T-helper 17 cell (primary cell): Measurements from ENCODE around the gene OCSTAMP. TPM values are rescaled to one million over a fixed set of nuclear protein-coding genes. Genes with fewer than 3 reads are reported as not detected.

ENCODE experiments used
- ATAC-seq: fragments of 150-1000 bp; cut with Tn5 transposase; 2 replicates; pipeline ENCODE4 v1.10.0; 2021; ENCODE audit warnings: mild to moderate bottlenecking, moderate library complexity
- DNase-seq, 3 donors: peaks; one replicate each; pipeline versions ENCODE4 v3.0.0 to v3.0.0-alpha.2; 2020 to 2021
- H3K9me3 ChIP-seq: one replicate; pipeline ENCODE4 v1.7.0; 2013; ENCODE audit warnings: low read length, mild to moderate bottlenecking; ENCODE audit not compliant: control insufficient read depth, poor library complexity, severe bottlenecking
- H3K27ac Mint-ChIP-seq: one replicate; pipeline ENCODE4 v1.8.0; 2022; ENCODE audit warnings: mild to moderate bottlenecking, moderate library complexity, mixed read lengths
- H3K27me3 Mint-ChIP-seq: one replicate; pipeline ENCODE4 v1.8.0; 2022; ENCODE audit warnings: mixed read lengths
- H3K36me3 Mint-ChIP-seq: one replicate; pipeline ENCODE4 v1.8.0; 2022; ENCODE audit warnings: low read depth, mixed read lengths
- H3K4me1 Mint-ChIP-seq: one replicate; pipeline ENCODE4 v1.8.0; 2022; ENCODE audit warnings: mild to moderate bottlenecking, mixed read lengths
- H3K4me3 Mint-ChIP-seq: one replicate; pipeline ENCODE4 v1.8.0; 2022; ENCODE audit warnings: mild to moderate bottlenecking, moderate library complexity, mixed read lengths
- total RNA-seq, 4 donors: library from RNA in 2 of 4; stranded (reverse) in 2 of 4; gene quantifications; one replicate each; pipeline ENCODE4 v1.2.3 and lab custom pipeline; 2022 to 2026

Gene OCSTAMP
- total RNA-seq, 2 donors from 2014 or later = not detected

DNA sequence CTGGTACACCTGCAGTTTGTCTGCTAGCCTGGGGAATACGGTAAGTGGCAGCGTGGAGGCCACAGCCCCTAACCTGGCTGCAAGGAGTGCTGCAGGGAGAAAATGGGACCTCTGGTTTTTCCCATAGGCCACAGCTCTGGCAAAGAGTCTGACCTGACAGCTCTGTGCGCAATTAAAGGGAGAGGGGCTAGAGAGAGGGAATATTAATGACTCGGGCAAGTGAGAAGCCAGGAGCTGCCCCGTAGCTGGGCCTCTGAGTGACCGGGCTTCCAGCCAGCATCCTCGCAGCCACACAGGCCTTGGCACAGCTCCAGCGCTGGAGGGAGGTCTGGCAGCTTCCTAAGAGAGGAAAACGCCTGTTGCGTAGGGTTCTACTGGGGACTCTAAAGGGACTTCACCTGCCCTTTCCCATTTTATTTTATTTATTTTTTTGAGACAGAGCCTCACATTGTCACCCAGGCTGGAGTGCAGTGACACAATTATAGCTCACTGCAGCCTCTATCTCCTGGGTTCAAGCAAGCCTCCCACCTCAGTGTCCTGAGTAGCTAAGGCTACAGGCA, 18.2 kb upstream of the OCSTAMP start:
- Mint-ChIP-seq H3K4me3 (no peak overlapping the region), H3K27me3 (peaks cover 32% of the 10 kb centered on the region), H3K27ac (no peak overlapping the region), H3K4me1 (no peaks in the 10 kb centered on the region), H3K36me3 (no peaks in the 10 kb centered on the region)
- no peaks in the 10 kb centered on the region for H3K9me3 ChIP-seq
- ATAC-seq (no peak), DNase-seq (no peak)

- no peaks in the 10 kb centered on the region for H3K9me3 ChIP-seq
- no peaks in the 10 kb centered on the region for H3K4me1 Mint-ChIP-seq
- no peak for ATAC-seq
- no peak overlapping the region for H3K27ac Mint-ChIP-seq
- no peak overlapping the region for H3K4me3 Mint-ChIP-seq
- DNase-seq = no peak
- peaks cover 25% of the 10 kb centered on the region for H3K27me3 Mint-ChIP-seq
- no peaks in the 10 kb centered on the region for H3K36me3 Mint-ChIP-seq
Observed at GRCh38 chr20:46566125-46566524, 15.7 kb upstream of the OCSTAMP start.

GRCh38 chr20:46564241-46564957, 13.9 kb upstream of the OCSTAMP start:
- Mint-ChIP-seq H3K36me3 (no peaks in the 10 kb centered on the region), H3K27me3 (peaks cover 8% of the 10 kb centered on the region), H3K4me3 (no peak overlapping the region), H3K4me1 (peaks cover 4% of the 10 kb centered on the region), H3K27ac (no peak overlapping the region)
- ATAC-seq (no peak), DNase-seq (no peak)
- no peaks in the 10 kb centered on the region for H3K9me3 ChIP-seq

DNA sequence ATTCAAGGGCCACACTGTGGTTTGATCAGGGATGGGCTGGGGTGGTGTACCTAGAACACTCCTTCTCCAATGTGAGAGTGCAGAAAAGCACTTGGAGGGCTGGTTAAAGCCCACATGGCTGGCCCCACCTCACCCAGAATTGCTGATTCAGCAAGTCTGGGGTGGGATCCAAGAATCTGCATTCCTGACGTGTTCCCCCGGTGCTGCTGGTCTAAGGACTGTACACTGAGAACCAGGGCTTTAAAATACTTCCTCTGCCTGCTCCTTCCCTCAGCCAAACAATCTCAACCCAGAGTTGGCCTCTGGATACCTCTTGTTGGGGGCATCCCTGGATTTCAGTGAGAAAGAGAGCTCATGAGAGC, 13.4 kb upstream of the OCSTAMP start:
- H3K27ac Mint-ChIP-seq = no peak overlapping the region
- H3K4me1 Mint-ChIP-seq = peaks cover 4% of the 10 kb centered on the region
- ATAC-seq (no peak), DNase-seq (no peak)
- H3K36me3 Mint-ChIP-seq = no peaks in the 10 kb centered on the region
- peaks cover 7% of the 10 kb centered on the region for H3K27me3 Mint-ChIP-seq
- no peak overlapping the region for H3K4me3 Mint-ChIP-seq
- H3K9me3 ChIP-seq = no peaks in the 10 kb centered on the region

DNA sequence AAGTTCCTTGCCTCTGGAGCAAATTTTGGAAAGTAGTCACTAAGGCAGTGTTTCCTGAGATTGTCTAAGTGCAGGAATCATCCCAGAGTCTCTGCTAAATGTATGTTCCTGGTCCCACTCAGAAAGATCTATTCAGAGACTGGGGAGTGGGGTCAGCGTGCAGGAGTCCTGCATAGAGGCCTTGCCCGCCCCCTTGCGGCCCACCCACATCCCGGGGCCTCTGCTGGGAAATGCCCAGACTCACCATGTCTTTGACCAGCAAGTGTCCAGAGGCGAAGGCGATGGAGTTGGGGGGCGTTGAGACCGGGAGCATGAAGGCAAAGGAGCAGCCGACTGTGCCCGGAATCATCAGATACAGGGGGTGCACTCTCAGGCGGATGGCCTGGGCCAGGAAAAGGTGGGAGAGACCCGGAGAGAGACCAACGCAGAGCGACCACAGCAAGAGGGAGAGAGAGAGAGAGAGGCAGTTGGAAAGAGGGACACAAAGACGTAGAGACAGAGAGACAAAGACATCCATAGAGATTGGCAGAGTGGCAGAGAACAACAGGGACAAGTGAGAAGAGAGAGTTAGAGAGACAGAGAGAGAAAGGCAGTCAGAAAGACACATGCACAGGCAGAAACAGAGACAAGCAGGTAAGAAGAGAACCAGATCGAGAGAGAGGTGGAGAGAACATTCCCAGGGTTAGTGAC, 12.9 kb upstream of the OCSTAMP start:
- peaks cover 4% of the 10 kb centered on the region for H3K4me1 Mint-ChIP-seq
- H3K27ac Mint-ChIP-seq = no peak overlapping the region
- no peaks in the 10 kb centered on the region for H3K9me3 ChIP-seq
- no peak for ATAC-seq
- H3K36me3 Mint-ChIP-seq = no peaks in the 10 kb centered on the region
- no peak for DNase-seq
- H3K4me3 Mint-ChIP-seq = no peak overlapping the region
- H3K27me3 Mint-ChIP-seq = peaks cover 7% of the 10 kb centered on the region

DNA sequence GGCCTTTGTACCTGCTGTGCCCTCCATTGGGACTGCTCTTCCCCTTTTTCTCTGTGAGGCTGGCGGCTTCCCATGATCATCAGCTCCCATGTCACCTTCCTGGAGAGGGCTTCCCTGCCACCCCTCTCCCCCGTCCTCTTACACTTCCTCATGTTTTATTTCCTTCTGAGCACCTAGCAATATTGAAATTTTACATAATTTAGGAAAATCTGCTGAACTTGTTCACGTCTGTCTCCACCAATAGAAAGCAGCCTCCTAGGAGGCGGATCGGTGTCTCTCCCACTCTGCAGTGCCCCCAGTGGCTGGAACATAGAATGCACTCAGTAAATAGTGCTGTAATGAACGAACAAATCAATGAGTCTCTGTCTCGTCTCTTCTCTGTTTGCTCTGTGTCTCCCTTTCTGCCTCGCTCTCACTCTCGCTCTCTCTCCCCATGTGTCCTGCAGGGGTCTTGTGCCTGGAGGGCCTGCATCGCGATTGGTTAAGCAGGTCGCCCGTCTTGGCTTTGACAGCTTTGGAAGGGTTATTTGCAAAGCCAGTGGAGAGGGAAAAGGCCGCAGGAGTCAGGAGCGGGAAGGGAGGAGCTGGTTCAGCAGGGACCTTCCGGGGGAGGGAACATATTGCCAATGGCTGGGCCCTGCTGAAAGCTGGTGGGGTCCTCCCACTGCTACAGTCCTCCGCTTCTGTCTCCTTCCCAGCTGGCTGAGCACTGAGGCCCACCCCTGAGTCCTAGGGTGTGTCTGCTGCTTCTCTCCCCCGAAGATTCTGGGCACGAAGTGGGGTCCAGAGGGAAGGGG, 12.1 kb upstream of the OCSTAMP start:
- Mint-ChIP-seq H3K4me1 (peaks cover 4% of the 10 kb centered on the region), H3K36me3 (no peaks in the 10 kb centered on the region), H3K27me3 (peaks cover 4% of the 10 kb centered on the region), H3K27ac (no peak overlapping the region), H3K4me3 (no peak overlapping the region)
- no peaks in the 10 kb centered on the region for H3K9me3 ChIP-seq
- peak; percentile 86 for ATAC-seq
- peak; percentile 26 to 52 (median 27) for DNase-seq

DNA sequence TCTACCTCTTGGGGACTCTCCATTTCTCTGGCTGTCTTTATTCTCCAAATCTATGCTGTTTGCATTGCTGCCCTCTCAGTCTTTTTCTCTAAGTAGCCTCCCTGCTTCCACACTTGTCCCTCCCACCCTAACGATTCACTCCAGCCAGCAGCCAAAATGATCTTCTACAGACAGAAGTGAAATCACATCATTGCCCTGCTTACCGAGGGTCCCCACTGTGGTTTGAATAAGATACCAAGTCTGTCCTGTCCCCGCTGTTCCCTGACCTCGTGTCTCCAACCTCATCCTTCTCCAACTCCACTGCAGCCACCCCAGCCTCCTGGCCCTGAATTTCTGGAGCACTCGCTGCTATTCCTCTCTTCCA, 11.5 kb upstream of the OCSTAMP start:
- Mint-ChIP-seq H3K36me3 (no peaks in the 10 kb centered on the region), H3K4me3 (no peak overlapping the region), H3K4me1 (peaks cover 4% of the 10 kb centered on the region), H3K27ac (no peak overlapping the region), H3K27me3 (no peaks in the 10 kb centered on the region)
- no peak for ATAC-seq
- no peaks in the 10 kb centered on the region for H3K9me3 ChIP-seq
- no peak for DNase-seq

GRCh38 chr20:46559685-46560440, 9.4 kb upstream of the OCSTAMP start:
- H3K27ac Mint-ChIP-seq = no peak overlapping the region
- ATAC-seq (no peak), DNase-seq (no peak)
- no peak overlapping the region for H3K4me3 Mint-ChIP-seq
- no peaks in the 10 kb centered on the region for H3K27me3 Mint-ChIP-seq
- no peaks in the 10 kb centered on the region for H3K9me3 ChIP-seq
- no peaks in the 10 kb centered on the region for H3K36me3 Mint-ChIP-seq
- peaks cover 4% of the 10 kb centered on the region for H3K4me1 Mint-ChIP-seq

GRCh38 chr20:46559001-46559400, 8.5 kb upstream of the OCSTAMP start:
- no peak for ATAC-seq
- no peak for DNase-seq
- H3K4me1 Mint-ChIP-seq = peaks cover 4% of the 10 kb centered on the region
- no peaks in the 10 kb centered on the region for H3K9me3 ChIP-seq
- H3K27ac Mint-ChIP-seq = no peak overlapping the region
- H3K36me3 Mint-ChIP-seq = no peaks in the 10 kb centered on the region
- no peaks in the 10 kb centered on the region for H3K27me3 Mint-ChIP-seq
- no peak overlapping the region for H3K4me3 Mint-ChIP-seq

DNA sequence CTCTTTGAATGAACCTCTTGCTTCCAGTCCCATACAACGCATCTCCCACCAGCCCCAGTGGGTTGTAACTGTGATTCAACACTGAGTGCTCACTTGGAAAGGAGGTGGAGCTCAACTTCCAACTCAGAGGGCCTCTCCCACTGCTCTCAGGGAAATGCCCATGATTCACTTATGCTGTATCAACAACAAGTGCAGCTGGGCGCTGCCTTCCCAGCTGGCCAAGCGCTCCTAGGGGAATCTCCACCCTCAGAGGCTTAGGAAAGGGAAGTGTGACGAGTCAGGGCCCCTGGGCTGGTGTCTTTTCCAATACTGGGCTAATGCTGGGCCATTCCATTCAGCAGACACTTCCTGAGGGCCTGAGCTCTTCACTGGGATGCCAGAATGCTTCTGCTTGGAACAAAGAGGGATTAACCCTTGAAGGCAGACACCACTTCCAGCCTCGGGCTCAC, 8.1 kb upstream of the OCSTAMP start:
- no peak overlapping the region for H3K4me3 Mint-ChIP-seq

DNA sequence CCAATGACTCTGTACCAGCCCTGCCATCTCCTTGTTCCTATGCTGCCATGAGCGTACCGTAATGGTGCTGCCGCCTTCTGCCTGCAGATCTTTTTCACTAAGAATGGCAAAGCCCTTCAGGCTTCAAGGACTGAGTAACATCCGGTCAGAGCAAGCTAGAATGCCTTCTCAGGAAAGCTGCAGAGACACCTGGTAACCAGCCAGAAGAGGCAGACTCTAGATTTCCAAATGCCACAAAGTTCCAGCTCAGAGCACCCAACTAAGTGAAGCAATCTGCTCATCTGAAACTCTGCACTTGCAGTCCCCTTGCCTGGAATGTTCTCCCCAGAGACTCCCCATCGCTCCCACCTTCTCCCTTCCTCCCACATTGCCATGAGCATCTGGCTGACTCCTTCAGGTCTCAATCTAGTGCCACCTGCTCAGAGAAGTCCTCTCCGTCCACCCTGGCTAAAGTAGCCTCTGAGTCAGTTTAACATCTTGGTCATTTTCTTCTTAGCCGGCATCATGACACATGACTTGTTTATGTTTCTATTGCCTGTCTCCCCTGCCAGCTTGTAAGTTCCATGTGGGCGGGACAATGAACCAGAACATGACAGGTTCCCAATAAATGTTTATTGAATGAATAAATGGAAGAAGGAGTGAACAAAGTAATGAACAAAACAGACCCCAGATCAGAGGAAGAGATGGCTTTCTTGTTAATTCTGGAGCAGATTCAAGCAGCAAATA, 6.9 kb upstream of the OCSTAMP start:
- H3K4me3 Mint-ChIP-seq = no peak overlapping the region

More for the DNA sequence above, 8.1 kb upstream of the OCSTAMP start:
- Mint-ChIP-seq H3K4me1 (peaks cover 4% of the 10 kb centered on the region), H3K27ac (no peak overlapping the region), H3K36me3 (no peaks in the 10 kb centered on the region), H3K27me3 (no peaks in the 10 kb centered on the region)
- no peak for DNase-seq
- no peaks in the 10 kb centered on the region for H3K9me3 ChIP-seq
- ATAC-seq = no peak

GRCh38 chr20:46555370-46555956, 5.0 kb upstream of the OCSTAMP start:
- Mint-ChIP-seq H3K36me3 (no peaks in the 10 kb centered on the region), H3K27ac (no peak overlapping the region), H3K27me3 (no peaks in the 10 kb centered on the region), H3K4me1 (peaks cover 16% of the 10 kb centered on the region), H3K4me3 (no peak overlapping the region)
- no peaks in the 10 kb centered on the region for H3K9me3 ChIP-seq
- ATAC-seq = no peak
- no peak for DNase-seq

More for the DNA sequence above, 6.9 kb upstream of the OCSTAMP start:
- no peaks in the 10 kb centered on the region for H3K9me3 ChIP-seq
- H3K27ac Mint-ChIP-seq = no peak overlapping the region
- no peaks in the 10 kb centered on the region for H3K27me3 Mint-ChIP-seq
- no peaks in the 10 kb centered on the region for H3K36me3 Mint-ChIP-seq
- no peak for DNase-seq
- ATAC-seq = no peak
- H3K4me1 Mint-ChIP-seq = peaks cover 14% of the 10 kb centered on the region
